ENCODE measurements around the gene RCSD1.

The RCSD1 gene

DNA sequence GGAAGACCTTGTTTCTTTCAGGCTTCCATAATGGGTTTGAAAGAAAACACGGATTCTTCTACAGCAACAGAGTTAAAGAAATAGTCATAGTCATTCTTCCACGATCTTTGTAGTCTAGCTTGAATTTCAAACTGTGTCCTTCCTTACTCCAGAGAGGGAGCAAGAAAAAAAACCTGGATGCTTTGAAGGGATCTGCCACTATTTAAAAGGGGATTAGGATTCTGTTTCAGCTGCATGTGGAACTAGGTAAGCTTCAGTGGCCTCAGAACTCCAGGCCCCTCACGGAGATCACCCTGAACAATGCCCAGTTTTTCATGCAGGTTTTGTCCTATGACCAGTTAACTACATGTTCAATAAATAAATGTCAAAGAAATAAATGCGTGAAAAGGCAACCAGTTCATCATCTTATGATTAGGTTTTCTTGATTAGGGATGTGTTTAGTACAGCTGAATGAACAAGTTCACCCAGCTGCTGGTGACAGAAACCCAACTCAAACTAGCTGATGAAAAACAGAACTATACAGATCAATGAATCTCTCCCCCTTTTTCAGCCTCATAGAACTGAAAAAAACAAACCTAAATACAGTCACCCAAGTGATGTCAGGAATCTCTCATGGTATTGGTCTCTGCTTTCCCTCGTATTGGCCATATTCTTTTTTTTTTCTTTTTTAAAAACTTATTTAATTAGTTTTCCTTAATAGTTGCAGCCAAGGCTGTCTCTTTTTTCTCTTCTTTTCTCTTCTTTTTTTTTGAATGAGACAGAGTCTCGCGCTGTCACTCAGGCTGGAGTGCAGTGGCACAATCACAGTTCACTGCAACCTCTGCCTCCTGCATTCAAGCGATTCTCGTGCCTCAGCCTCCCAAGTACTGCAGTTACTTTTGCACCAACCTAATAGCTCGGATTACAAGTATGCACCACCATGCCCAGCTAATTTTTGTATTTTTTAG is 77.2 kb downstream of the RCSD1 start:
- Histone ChIP-seq H3K36me3 (ENCODE audit: control insufficient read depth, low read length) (peaks cover 34% of the 10 kb centered on the region), H3F3A (ENCODE audit: control insufficient read depth, insufficient read depth) (peaks cover 47% of the 10 kb centered on the region), H4K20me1 (ENCODE audit: control insufficient read depth, insufficient read depth, low read depth, low read length) (peaks cover 14% of the 10 kb centered on the region), H3K4me3 (ENCODE audit: low read length) (no peak overlapping the region), H3K27ac (ENCODE audit: low read depth, low read length) (no peak overlapping the region), H3K4me2 (ENCODE audit: low read length) (no peak overlapping the region), H3K9me2 (replicated peaks; ENCODE audit: control insufficient read depth, low read length) (no peaks in the 10 kb centered on the region), H3K79me2 (ENCODE audit: control insufficient read depth, low read length) (no peaks in the 10 kb centered on the region), H3K27me3 (ENCODE audit: control insufficient read depth, low read length) (peaks cover 22% of the 10 kb centered on the region), H3K9me3 (ENCODE audit: control insufficient read depth, insufficient read depth, low read length) (no peaks in the 10 kb centered on the region), H3K4me1 (ENCODE audit: control insufficient read depth, low read length) (peaks cover 36% of the 10 kb centered on the region)
- TF ChIP-seq, protein P1, sequence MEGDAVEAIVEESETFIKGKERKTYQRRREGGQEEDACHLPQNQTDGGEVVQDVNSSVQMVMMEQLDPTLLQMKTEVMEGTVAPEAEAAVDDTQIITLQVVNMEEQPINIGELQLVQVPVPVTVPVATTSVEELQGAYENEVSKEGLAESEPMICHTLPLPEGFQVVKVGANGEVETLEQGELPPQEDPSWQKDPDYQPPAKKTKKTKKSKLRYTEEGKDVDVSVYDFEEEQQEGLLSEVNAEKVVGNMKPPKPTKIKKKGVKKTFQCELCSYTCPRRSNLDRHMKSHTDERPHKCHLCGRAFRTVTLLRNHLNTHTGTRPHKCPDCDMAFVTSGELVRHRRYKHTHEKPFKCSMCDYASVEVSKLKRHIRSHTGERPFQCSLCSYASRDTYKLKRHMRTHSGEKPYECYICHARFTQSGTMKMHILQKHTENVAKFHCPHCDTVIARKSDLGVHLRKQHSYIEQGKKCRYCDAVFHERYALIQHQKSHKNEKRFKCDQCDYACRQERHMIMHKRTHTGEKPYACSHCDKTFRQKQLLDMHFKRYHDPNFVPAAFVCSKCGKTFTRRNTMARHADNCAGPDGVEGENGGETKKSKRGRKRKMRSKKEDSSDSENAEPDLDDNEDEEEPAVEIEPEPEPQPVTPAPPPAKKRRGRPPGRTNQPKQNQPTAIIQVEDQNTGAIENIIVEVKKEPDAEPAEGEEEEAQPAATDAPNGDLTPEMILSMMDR (IDR thresholded peaks at IDR 0.05; ENCODE audit: low read depth, low read length, poor library complexity, severe bottlenecking) = no peak
- TF ChIP-seq EZH2phosphoT487 (IDR thresholded peaks at IDR 0.05; ENCODE audit: borderline replicate concordance, low read length) = no peak

DNA sequence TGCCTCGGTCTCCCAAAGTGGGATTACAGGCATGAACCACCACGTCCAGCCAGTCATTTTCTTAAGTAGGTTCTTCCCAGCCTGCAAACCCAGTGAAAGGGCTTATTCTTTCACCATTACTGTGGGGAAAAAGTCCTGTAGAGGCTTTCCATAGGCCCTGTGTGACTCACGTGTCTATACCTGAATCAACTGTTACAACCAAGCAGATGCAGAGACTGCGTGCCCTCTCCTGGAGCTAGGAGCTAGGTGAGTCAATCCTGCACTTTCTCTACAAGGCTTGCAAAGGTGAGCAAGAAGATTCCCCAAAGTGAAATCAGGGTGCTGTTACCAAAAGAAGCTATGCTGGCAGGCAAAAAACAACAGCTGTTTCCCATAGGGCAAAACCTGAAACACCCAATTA is 77.9 kb downstream of the RCSD1 start:
- peaks cover 14% of the 10 kb centered on the region for H4K20me1 ChIP-seq (ENCODE audit: control insufficient read depth, insufficient read depth, low read depth, low read length)
- no peak overlapping the region for H3K4me2 ChIP-seq (ENCODE audit: low read length)
- no peaks in the 10 kb centered on the region for H3K9me3 ChIP-seq (ENCODE audit: control insufficient read depth, insufficient read depth, low read length)
- peaks cover 29% of the 10 kb centered on the region for H3K27me3 ChIP-seq (ENCODE audit: control insufficient read depth, low read length)
- H3K36me3 ChIP-seq (ENCODE audit: control insufficient read depth, low read length) = peaks cover 31% of the 10 kb centered on the region
- H3K79me2 ChIP-seq (ENCODE audit: control insufficient read depth, low read length) = no peaks in the 10 kb centered on the region
- TF ChIP-seq, protein P1 (IDR thresholded peaks at IDR 0.05; ENCODE audit: low read depth, low read length, poor library complexity, severe bottlenecking) = no peak
- TF ChIP-seq EZH2phosphoT487 (IDR thresholded peaks at IDR 0.05; ENCODE audit: borderline replicate concordance, low read length) = no peak
- no peaks in the 10 kb centered on the region for H3K9me2 ChIP-seq (replicated peaks; ENCODE audit: control insufficient read depth, low read length)
- no peak overlapping the region for H3K4me3 ChIP-seq (ENCODE audit: low read length)
- H3F3A ChIP-seq (ENCODE audit: control insufficient read depth, insufficient read depth) = peaks cover 47% of the 10 kb centered on the region
- peaks cover 36% of the 10 kb centered on the region for H3K4me1 ChIP-seq (ENCODE audit: control insufficient read depth, low read length)
- no peak overlapping the region for H3K27ac ChIP-seq (ENCODE audit: low read depth, low read length)

DNA sequence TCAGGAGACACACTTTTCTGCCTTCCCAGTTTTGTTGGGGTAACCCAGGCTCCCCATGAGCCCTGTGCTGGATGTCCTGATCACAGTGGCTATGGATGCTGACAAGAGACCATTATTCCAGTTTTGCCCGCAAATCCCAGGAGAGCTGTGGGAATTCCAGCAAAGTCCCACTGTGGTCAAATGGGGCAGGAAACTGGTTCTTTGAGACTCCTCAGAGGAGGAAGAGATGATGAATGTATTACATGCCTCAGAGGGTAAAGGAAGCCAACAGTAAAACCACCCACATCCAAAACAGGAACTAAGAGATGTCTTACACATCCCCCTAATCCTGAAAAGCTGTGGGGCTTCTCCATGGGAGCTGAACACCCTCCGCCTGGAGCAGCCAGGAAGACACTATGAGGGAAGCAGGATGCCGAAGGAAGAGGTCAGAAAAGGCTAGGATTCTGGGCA is 78.9 kb downstream of the RCSD1 start:
- TF ChIP-seq EZH2phosphoT487 (IDR thresholded peaks at IDR 0.05; ENCODE audit: borderline replicate concordance, low read length) = no peak
- TF ChIP-seq, protein P1 (IDR thresholded peaks at IDR 0.05; ENCODE audit: low read depth, low read length, poor library complexity, severe bottlenecking) = no peak
- Histone ChIP-seq H3K27ac (ENCODE audit: low read depth, low read length) (no peak overlapping the region), H3K4me1 (ENCODE audit: control insufficient read depth, low read length) (peaks cover 46% of the 10 kb centered on the region), H3F3A (ENCODE audit: control insufficient read depth, insufficient read depth) (peaks cover 46% of the 10 kb centered on the region), H3K9me3 (ENCODE audit: control insufficient read depth, insufficient read depth, low read length) (no peaks in the 10 kb centered on the region), H3K27me3 (ENCODE audit: control insufficient read depth, low read length) (peaks cover 39% of the 10 kb centered on the region), H3K4me3 (ENCODE audit: low read length) (0 out of 2 replicates have a peak overlapping the region, but pooled peaks have one; percentile 19), H3K79me2 (ENCODE audit: control insufficient read depth, low read length) (no peaks in the 10 kb centered on the region), H3K9me2 (replicated peaks; ENCODE audit: control insufficient read depth, low read length) (no peaks in the 10 kb centered on the region), H3K4me2 (ENCODE audit: low read length) (peak overlapping the region; percentile 24; the same call in 1 of the 2 replicates), H4K20me1 (ENCODE audit: control insufficient read depth, insufficient read depth, low read depth, low read length) (peaks cover 14% of the 10 kb centered on the region), H3K36me3 (ENCODE audit: control insufficient read depth, low read length) (peaks cover 21% of the 10 kb centered on the region)

Data from DOHH2 (cell line).